Measurements from ENCODE around the gene ATP11C. TPM values are rescaled to one million over a fixed set of nuclear protein-coding genes. Genes with fewer than 3 reads are reported as not detected.

The ATP11C gene
- total RNA-seq, 2 experiments from 2014 or later = 15.2 to 18.2 TPM

DNA sequence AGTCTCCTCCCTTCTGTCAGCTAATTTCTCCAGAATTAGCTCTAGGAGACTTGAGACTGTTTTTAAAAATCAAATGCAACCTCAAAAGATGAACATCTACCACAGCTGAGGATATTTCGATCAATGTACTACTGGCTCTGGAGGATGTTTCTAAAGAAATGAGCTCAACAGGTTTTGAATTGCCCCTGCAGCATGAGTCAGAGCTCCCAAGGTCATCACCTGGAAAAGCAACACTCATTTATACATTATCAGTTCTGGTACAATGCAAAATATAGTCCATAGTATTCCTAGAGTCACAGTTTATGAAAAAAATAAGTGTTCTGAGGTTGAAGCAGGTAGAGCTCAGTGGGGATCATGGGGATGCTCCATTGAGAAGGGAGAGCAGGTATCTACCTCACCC, 174.0 kb downstream of the ATP11C start:
- Mint-ChIP-seq H3K9me3 (peaks cover 5% of the 10 kb centered on the region), H3K4me1 (ENCODE audit: low read depth) (no peaks in the 10 kb centered on the region), H3K27ac (no peak overlapping the region), H3K4me3 (no peak overlapping the region), H3K27me3 (no peaks in the 10 kb centered on the region), H3K36me3 (ENCODE audit: low read depth) (peaks cover 63% of the 10 kb centered on the region)
- TF ChIP-seq, protein P1, sequence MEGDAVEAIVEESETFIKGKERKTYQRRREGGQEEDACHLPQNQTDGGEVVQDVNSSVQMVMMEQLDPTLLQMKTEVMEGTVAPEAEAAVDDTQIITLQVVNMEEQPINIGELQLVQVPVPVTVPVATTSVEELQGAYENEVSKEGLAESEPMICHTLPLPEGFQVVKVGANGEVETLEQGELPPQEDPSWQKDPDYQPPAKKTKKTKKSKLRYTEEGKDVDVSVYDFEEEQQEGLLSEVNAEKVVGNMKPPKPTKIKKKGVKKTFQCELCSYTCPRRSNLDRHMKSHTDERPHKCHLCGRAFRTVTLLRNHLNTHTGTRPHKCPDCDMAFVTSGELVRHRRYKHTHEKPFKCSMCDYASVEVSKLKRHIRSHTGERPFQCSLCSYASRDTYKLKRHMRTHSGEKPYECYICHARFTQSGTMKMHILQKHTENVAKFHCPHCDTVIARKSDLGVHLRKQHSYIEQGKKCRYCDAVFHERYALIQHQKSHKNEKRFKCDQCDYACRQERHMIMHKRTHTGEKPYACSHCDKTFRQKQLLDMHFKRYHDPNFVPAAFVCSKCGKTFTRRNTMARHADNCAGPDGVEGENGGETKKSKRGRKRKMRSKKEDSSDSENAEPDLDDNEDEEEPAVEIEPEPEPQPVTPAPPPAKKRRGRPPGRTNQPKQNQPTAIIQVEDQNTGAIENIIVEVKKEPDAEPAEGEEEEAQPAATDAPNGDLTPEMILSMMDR (IDR thresholded peaks at IDR 0.05) = no peak
- intact Hi-C loops (cut with DNase I, micrococcal nuclease) = no loop called here
- CTCF ChIA-PET = interaction anchor here (0.9 kb wide), 1 partner anchor 8 kb away, joined by 3 read pairs; no protein-coding TSS in a partner anchor
- H3K36me3 ChIP-seq (ENCODE audit: insufficient read depth, low read length) = peaks cover 19% of the 10 kb centered on the region
- H3K4me1 ChIP-seq (ENCODE audit: insufficient read depth, low read length) = no peaks in the 10 kb centered on the region
- H3K4me3 ChIP-seq (ENCODE audit: low read length) = no peak overlapping the region
- H3K27me3 ChIP-seq (ENCODE audit: control insufficient read depth in 1 of 2, insufficient read depth in 2 of 2, low read length in 2 of 2) = no peaks in the 10 kb centered on the region
- no peak for DNase-seq
- H3K27ac ChIP-seq (ENCODE audit: low read depth in 1 of 2, low read length in 2 of 2) = no peak overlapping the region
- peaks cover 0 to 5% of the 10 kb centered on the region in 2 experiments for H3K9me3 ChIP-seq (ENCODE audit: control insufficient read depth in 1 of 2, insufficient read depth in 1 of 2, low read length in 2 of 2)
- no peak for ATAC-seq (ENCODE audit: poor library complexity)
- POLR2A ChIA-PET = no interaction called here

DNA sequence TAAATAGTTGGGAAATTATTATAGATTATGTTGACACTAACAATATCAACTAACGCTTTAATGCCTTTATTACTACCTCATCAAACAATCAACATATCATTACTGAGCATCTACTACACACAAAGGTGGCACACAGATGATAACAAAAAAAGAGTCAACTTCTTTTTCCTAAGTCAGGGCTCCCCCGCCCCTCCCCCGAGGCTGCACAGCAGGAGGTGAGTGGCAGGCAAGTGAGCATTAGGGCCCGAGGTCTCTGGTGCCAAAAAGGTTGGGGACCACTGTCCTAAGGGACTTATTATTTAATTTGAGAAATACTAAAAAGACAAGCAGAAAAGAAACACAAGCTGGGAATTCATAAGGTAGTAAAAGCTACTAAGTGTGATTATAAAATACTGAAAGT, 174.6 kb downstream of the ATP11C start:
- TF ChIP-seq, protein P1 (IDR thresholded peaks at IDR 0.05) = no peak
- no peaks in the 10 kb centered on the region for H3K27me3 ChIP-seq (ENCODE audit: control insufficient read depth in 1 of 2, insufficient read depth in 2 of 2, low read length in 2 of 2)
- H3K27ac ChIP-seq (ENCODE audit: low read depth in 1 of 2, low read length in 2 of 2) = no peak overlapping the region
- H3K4me3 Mint-ChIP-seq = no peak overlapping the region
- ATAC-seq (ENCODE audit: poor library complexity) = no peak
- peaks cover 0 to 5% of the 10 kb centered on the region in 2 experiments for H3K9me3 ChIP-seq (ENCODE audit: control insufficient read depth in 1 of 2, insufficient read depth in 1 of 2, low read length in 2 of 2)
- no peaks in the 10 kb centered on the region for H3K4me1 Mint-ChIP-seq (ENCODE audit: low read depth)
- ChIA-PET POLR2A (no interaction called here), CTCF (interaction anchor here (0.9 kb wide), 1 partner anchor 8 kb away, joined by 3 read pairs; no protein-coding TSS in a partner anchor)
- peaks cover 5% of the 10 kb centered on the region for H3K9me3 Mint-ChIP-seq
- peaks cover 19% of the 10 kb centered on the region for H3K36me3 ChIP-seq (ENCODE audit: insufficient read depth, low read length)
- H3K4me3 ChIP-seq (ENCODE audit: low read length) = no peak overlapping the region
- H3K27me3 Mint-ChIP-seq = no peaks in the 10 kb centered on the region
- intact Hi-C loops (cut with DNase I, micrococcal nuclease) = no loop called here
- H3K4me1 ChIP-seq (ENCODE audit: insufficient read depth, low read length) = no peaks in the 10 kb centered on the region
- peaks cover 65% of the 10 kb centered on the region for H3K36me3 Mint-ChIP-seq (ENCODE audit: low read depth)
- no peak overlapping the region for H3K27ac Mint-ChIP-seq
- no peak for DNase-seq

DNA sequence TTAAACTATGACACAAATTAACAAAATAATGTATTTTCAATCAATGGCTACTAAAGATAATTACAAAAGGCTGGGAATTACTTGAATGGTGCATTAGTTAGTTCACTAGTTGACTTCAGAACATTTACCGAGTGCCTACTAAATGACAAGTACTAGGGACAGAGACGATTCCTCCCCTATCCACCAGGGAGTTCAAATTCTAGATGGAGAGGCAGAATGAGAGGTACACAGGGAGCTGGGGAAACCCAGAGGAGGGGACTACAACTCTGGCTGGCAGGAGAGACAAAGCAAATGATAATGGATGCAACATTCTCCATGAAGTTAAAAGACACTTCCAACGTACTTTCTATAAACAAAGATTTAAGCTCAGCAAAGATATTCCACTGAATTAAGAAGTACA, 181.8 kb downstream of the ATP11C start:
- Histone ChIP-seq H3K36me3 (ENCODE audit: insufficient read depth, low read length) (peaks cover 23% of the 10 kb centered on the region), H3K27ac (ENCODE audit: low read depth in 1 of 2, low read length in 2 of 2) (no peak overlapping the region), H3K9me3 (ENCODE audit: control insufficient read depth in 1 of 2, insufficient read depth in 1 of 2, low read length in 2 of 2) (peaks cover 0 to 5% of the 10 kb centered on the region in 2 experiments), H3K4me3 (ENCODE audit: low read length) (no peak overlapping the region), H3K27me3 (ENCODE audit: control insufficient read depth in 1 of 2, insufficient read depth in 2 of 2, low read length in 2 of 2) (no peaks in the 10 kb centered on the region), H3K4me1 (ENCODE audit: insufficient read depth, low read length) (no peaks in the 10 kb centered on the region)
- Mint-ChIP-seq H3K9me3 (peaks cover 3% of the 10 kb centered on the region), H3K36me3 (ENCODE audit: low read depth) (peaks cover 84% of the 10 kb centered on the region), H3K4me3 (no peak overlapping the region), H3K27me3 (no peaks in the 10 kb centered on the region), H3K4me1 (ENCODE audit: low read depth) (no peaks in the 10 kb centered on the region), H3K27ac (no peak overlapping the region)
- TF ChIP-seq, protein P1 (IDR thresholded peaks at IDR 0.05) = no peak
- ChIA-PET POLR2A (no interaction called here), CTCF (interaction anchor here (1.2 kb wide), 1 partner anchor 8 kb away, joined by 3 read pairs; no protein-coding TSS in a partner anchor)
- no peak for DNase-seq
- no peak for ATAC-seq (ENCODE audit: poor library complexity)
- intact Hi-C loops (cut with DNase I, micrococcal nuclease) = no loop called here
